Erythroblast (primary cell): ENCODE measurements around the gene METTL23.

Experiments
- GATA1 ChIP-seq: IDR thresholded peaks from 2 replicates; pipeline ENCODE4 v1.6.1; 2011; ENCODE audit warnings: low read depth, mild to moderate bottlenecking, control low read depth, low read length, moderate library complexity
- POLR2A ChIP-seq: IDR thresholded peaks from 2 replicates; pipeline ENCODE4 v1.6.1; 2011; ENCODE audit warnings: mild to moderate bottlenecking, low read length

GRCh38 chr17:76684756-76685155 is 41.9 kb upstream of the METTL23 start:
- TF ChIP-seq POLR2A: no peak
- no peak for TF ChIP-seq GATA1
